HG03196 (cell line): ENCODE data around the gene RABL2A.
"Not testable (repeated sequence)": the region's sequence is repeated elsewhere in the genome, so short reads cannot be mapped to it uniquely, and the experiment has no call there.

Experiments
- ATAC-seq: cut with Tn5 transposase; IDR thresholded peaks from one replicate; pipeline ENCODE4 v1.9.1; 2021; ENCODE audit not compliant: unreplicated experiment

The RABL2A gene

DNA sequence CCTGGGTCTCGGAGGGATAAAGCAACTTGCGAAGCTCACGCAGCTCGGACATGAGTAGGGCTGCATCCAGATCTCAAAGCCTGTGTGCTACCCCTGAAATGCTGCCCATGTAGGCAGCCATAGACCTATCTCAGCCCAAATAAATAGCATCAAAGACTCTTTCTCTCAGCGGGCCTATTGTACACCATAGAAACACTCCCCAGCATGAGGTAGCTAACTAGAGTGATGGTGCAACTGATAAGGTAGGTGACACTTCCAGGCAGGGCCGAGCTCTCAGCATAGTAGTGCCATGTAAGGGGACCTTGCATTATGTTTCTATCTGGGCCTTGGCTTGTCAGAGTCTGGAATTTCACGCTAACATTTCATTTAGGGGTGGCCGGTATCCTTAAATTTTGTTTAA, 52.4 kb downstream of the RABL2A start:
- no peak for ATAC-seq

DNA sequence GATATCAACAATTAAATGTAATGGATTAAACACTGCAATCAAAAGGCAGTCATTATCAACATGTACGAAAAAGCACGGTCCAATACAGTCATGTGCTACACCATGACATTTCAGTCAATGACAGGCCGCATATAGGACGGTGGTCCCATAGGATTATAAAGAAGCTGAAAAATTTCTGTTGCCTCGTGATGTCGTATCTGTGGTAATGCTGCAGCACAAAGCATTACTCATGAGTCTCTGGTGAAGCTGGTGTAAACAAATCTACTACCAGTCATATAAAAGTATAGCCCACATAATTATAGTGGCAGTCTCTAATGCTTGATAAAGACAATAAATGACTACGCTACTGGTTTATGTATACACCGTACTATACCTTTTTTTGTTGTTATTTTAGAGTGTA, 58.4 kb downstream of the RABL2A start:
- no peak for ATAC-seq

DNA sequence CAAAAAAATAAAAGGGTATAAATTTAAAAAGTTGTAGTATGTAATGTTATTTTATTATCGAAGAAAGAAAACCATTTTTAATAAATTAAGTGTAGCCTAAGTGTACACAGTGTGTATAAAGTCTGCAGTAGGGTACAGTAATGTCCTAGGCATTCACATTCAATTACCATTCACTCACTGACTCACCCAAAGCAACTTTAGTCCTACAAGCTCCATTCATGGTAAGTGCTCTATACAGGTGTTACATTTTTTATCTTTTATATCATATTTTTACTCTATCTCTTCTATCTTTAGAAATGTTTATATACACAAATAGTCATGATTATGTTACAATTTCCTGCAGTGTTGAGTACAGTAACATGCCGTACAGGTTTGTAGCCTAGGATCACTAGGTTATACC, 59.5 kb downstream of the RABL2A start:
- ATAC-seq = no peak

GRCh38 chr2:113690871-113691270, 63.8 kb downstream of the RABL2A start:
- not testable (repeated sequence) for ATAC-seq
